Measurements from ENCODE around the gene CRIP1.

- TF ChIP-seq CTCF (IDR thresholded peaks at IDR 0.05) (no peak), EP300 (IDR thresholded peaks at IDR 0.05) (no peak), POLR2AphosphoS5 (IDR thresholded peaks at IDR 0.05) (no peak)
These were observed 46.1 kb downstream of the CRIP1 start for GRCh38 chr14:105532735-105533141.

Data from suprapubic skin (tissue), 4 donors.